Fibroblast of skin of back (primary cell): ENCODE measurements around the gene RIMS1.

Experiments
- DNase-seq: peaks from one replicate; pipeline ENCODE4 v3.0.0-alpha.2; 2013

RIMS1 gene

DNA sequence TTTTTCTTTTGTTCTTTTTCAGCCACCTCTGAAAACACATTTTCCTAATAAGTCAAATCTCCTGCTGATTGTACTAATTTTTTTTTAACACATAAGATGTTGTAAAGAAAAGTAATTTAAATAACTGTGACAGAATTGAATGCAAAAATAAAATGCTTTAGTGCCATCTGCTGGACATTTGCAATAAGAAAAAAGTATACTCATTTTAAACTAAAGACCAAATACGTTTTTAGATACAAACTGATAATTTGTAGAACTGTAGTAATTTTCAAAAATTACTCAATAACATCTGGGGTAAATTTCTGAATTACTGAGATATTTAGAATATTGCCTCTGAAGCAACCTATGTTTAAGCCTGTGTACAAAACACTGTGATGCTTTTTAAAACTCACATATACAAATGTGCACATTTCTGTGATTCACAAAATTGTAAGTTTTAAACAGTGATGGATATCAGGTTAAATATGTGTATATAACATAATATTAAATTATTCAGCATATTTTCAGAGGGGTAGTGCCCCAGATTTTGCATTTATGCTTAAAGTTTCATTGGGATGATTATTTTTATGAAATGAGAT lies 198.7 kb downstream of the RIMS1 start:
- DNase-seq = peak; percentile 26

DNA sequence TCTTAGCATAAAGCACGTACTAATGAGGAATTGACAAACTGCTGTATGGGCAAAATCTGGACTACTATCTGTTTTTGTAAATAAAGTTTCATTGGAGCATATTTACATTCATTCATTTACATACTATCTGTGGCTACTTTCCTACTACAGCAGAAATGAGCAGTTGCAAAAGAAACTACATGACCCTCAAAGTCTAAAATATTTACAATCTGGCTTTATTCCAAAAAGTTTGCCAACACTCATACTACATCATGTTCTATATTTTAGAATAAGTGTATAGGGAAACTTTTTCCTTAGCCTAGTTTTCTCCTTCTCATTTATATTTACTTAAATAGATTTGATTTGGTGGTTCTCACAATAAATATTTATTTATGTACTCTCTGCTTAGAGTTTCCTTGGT lies 208.2 kb downstream of the RIMS1 start:
- DNase-seq = no peak

DNA sequence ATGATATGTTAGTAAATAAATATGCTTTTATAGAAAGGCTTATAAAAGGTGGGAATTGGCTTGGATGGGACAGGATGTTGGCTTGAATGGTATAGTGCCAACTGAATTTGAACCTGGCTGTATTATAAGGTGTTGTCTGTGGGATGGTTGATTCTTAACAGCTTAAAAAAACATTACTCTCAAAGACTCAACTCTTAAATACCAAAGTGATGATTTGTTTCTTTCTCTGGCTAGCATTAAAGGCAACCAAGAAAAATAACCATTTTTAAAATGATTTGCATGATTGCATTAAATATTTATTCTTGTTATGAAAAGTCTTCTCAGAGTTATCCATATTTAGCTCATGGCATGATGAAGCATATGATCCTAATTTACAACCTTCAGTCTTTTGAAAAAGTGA lies 216.2 kb downstream of the RIMS1 start:
- peak; percentile 10 for DNase-seq

DNA sequence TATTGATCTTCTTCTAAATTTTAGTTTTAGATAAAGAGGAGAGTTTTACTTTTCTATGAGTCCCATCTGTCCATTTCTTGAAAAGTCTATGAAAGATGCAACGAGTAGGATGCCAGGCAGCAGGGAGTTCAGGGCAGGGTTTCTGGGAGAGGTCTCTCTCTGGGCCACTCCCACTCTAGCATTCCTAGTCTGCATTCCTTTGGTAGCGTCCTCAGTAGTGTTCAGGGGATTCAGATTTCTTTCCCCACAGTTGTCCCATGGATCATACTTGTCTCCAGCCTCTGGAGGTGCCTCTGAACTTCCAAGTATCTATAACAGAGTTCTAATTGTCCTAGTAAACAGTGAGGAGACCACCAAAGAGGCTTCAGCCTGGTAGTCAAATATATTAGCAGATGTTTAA lies 225.3 kb downstream of the RIMS1 start:
- DNase-seq = no peak

- no peak for DNase-seq
These were observed 244.0 kb downstream of the RIMS1 start for GRCh38 chr6:72130327-72130726.

DNA sequence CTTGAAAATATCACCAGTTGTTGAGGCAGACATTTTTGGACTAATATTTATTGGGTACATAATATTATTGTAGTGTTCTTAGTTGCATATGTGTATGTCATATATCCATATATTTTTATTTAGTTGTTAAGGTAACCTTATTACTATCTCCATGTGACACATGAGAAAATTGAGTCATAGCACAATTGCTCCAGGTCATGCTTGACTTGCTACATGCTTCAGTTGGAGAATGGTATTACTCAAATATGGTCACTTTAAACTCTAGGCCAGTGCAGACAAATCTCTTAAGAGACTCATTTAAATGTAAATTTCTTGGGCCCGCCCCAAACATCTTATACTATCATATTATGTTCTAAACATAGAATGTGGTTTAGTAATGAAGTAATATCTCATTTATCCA lies 246.1 kb downstream of the RIMS1 start:
- no peak for DNase-seq

DNA sequence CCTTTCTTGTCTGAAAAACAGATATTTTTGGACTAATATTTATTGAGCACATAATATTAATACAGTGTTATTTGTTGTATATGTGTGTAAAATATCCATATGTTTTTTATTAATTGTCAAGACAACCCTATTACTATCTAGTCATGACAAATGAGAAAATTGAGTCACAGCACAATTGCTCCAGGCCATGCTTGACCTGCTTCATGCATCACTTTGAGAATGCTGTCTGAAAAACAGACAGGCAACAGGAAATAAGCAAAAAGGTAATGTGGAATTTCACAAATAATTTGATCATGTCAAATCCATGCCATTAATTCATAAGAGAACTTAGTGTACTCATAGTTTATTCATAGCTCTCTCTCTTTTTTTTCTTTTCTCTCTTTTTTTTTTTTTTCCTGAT lies 246.5 kb downstream of the RIMS1 start:
- DNase-seq = no peak

DNA sequence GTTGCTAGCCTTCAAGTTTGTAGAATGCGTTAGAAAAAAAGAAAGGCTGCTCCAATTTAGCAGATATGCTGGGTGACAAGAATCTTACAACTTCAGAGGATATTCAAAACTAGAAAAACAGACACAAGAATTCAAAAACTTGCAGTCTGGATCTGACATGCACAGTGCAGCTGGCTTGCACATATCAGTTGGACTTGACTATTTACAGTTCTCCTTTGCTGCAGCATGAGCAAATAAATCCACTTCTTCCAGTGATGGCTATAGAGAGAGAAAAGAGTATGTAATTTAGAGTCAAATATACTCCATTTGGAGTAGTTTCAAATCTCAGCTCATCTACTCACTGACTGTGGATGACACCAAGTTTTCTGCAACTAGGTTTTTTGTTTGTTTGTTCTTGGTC lies 247.0 kb downstream of the RIMS1 start:
- DNase-seq = no peak

GRCh38 chr6:72140795-72141194 lies 254.4 kb downstream of the RIMS1 start:
- DNase-seq = no peak

GRCh38 chr6:72149715-72150114 lies 263.4 kb downstream of the RIMS1 start:
- no peak for DNase-seq

GRCh38 chr6:72151742-72152141 lies 265.4 kb downstream of the RIMS1 start:
- DNase-seq = no peak

DNA sequence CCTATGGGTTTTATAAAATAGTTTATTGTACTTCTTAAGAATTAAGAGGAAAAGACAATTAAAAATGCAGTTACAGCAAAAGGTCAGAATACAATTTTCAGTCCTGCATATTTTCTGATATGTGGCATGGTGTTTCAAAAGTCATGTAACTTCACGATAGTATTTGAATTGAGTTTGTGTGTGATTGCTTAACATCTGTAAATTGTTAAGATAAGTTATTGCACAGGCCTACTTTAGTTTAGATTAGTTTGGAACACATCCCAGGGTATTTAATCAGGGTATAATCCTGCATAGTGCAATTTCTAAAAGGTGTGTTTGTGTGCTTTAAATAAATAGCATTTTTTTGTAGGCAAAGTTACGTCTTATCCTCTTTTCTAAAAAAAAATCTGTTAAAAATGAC lies 289.6 kb downstream of the RIMS1 start:
- no peak for DNase-seq

- peak; percentile 15 for DNase-seq
These were observed 296.2 kb downstream of the RIMS1 start for GRCh38 chr6:72182337-72183246.

GRCh38 chr6:72203983-72204382 lies 317.6 kb downstream of the RIMS1 start:
- no peak for DNase-seq

DNA sequence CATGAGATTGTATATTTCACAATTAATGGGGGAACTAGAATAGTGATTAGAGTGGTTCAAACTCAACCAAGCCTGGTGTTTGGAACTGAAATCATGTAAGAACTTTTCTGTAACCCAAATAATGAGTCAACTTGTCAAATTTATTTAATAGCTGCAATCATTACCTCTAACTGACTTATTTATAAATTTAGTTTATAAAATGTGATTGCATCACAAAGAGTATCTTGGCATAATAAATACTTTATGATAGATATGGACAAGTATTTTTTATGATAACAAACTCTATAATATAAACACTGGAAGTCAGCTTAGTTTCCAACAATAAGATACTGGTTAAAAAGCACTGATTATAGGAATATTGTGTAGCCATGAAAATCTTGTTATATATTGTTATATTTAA lies 319.1 kb downstream of the RIMS1 start:
- DNase-seq = no peak

DNA sequence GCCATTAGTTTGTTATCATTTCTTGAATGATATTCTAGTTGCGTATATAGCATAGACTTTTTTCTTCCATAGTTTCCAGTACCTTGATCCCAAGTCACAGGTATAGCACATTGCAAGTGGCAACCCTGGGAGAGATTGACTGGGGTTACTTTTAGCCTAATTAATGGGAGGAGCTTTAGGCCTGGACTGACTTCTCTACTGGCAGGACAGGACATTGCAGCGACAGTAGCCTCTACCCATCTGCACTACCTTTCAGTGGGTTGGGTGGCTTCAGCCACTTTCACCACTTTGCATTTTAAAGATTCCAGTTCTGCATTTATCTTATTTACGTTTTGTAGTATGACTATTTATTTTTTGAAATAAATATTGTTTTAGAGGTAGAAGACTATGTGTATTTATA lies 320.3 kb downstream of the RIMS1 start:
- no peak for DNase-seq

DNA sequence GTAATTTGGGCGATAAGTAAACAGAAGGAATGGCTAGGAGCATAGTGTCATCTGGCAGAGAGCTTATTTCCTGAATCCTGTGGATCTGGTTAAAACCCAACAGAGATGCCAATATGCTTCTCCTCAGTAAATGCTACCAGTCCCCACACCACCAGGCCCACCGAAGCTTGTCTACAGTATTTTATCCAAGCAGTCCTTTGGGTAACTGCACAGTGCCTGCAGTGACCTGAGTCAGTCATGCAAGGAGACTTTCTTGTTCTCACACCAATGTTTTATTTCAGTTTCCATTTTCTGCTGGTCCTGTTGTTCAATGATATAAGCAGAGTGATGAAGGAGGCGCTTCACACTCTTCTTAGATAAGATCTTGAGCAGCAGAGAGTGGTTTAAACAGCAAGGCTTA lies 326.3 kb downstream of the RIMS1 start:
- no peak for DNase-seq

GRCh38 chr6:72213654-72214053 lies 327.3 kb downstream of the RIMS1 start:
- no peak for DNase-seq

- no peak for DNase-seq
These were observed 330.1 kb downstream of the RIMS1 start for GRCh38 chr6:72216222-72217068.

GRCh38 chr6:72217626-72218025 lies 331.3 kb downstream of the RIMS1 start:
- DNase-seq = no peak

- peak; percentile 27 for DNase-seq
These were observed 331.8 kb downstream of the RIMS1 start for GRCh38 chr6:72218125-72218524.

- no peak for DNase-seq
These were observed 333.2 kb downstream of the RIMS1 start for GRCh38 chr6:72219536-72219935.

DNA sequence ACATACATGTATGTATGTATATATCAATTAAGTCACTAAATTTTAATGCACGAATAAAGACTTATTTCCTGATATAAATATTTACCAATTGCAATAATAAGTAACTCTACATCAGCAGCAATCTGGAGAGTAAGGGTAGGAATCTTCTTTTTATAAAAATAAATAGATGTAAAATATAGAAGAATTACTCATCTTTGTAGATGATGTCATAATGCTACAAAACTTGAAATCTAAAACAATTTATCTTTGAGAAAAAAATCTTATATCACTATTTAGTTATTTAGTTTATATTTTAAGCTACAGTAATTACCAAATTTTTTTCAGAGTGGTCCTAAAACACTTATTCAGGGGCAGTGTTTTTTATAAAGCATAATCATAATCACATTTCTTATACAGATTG lies 351.7 kb downstream of the RIMS1 start:
- DNase-seq = peak; percentile 4
